H1 (cell line): ENCODE results near the gene RGL3.

Source experiments
- CTCF ChIP-seq, 3 experiments: IDR thresholded peaks; 1 replicate in 2 of 3; 2 replicates in 1 of 3; pipeline versions ENCODE4 v1.5.1 to v1.6.1; 2011; ENCODE audit warnings: low read length in 3 of 3, mild to moderate bottlenecking in 3 of 3, inconsistent platforms in 2 of 3, low read depth in 1 of 3, moderate library complexity in 1 of 3; ENCODE audit not compliant: insufficient read depth in 1 of 3; ENCODE audit errors: control extremely low read depth in 1 of 3
- GABPA ChIP-seq: IDR thresholded peaks from 2 replicates; pipeline ENCODE4 v1.6.1; 2011; ENCODE audit warnings: mild to moderate bottlenecking, low read length, moderate library complexity, borderline replicate concordance; ENCODE audit not compliant: insufficient read depth
- JUND ChIP-seq: IDR thresholded peaks from 2 replicates; pipeline ENCODE4 v1.6.1; 2011; ENCODE audit warnings: mild to moderate bottlenecking, improper control_type of control experiment, low read length
- NRF1 ChIP-seq: IDR thresholded peaks from 2 replicates; pipeline ENCODE4 v1.6.1; 2011; ENCODE audit warnings: mild to moderate bottlenecking, low read depth, low read length, improper control_type of control experiment
- POLR2A ChIP-seq, 2 experiments: IDR thresholded peaks; 1 replicate in 1 of 2; 2 replicates in 1 of 2; pipeline ENCODE4 v1.6.1; 2011; ENCODE audit warnings: low read depth in 2 of 2, low read length in 2 of 2, mild to moderate bottlenecking in 2 of 2; ENCODE audit errors: control extremely low read depth in 1 of 2
- RNF2 ChIP-seq: fragments of 200-900, 300-1000 bp; sonication (generic); IDR thresholded peaks from 2 replicates; pipeline ENCODE4 v1.7.1; 2016; ENCODE audit warnings: borderline replicate concordance, low read depth, mild to moderate bottlenecking, antibody characterized with exemption, low read length; ENCODE audit not compliant: poor library complexity, severe bottlenecking; ENCODE audit errors: missing control alignments
- SRF ChIP-seq: IDR thresholded peaks from 2 replicates; pipeline ENCODE4 v1.6.1; 2011; ENCODE audit warnings: mild to moderate bottlenecking, low read depth, low read length, moderate library complexity
- TAF7 ChIP-seq: optimal IDR thresholded peaks from 2 replicates; pipeline ENCODE3; 2011; ENCODE audit warnings: low read depth, mild to moderate bottlenecking, inconsistent platforms, low read length, moderate library complexity, borderline replicate concordance
- YY1 ChIP-seq: IDR thresholded peaks from 2 replicates; pipeline ENCODE4 v1.6.1; 2011; ENCODE audit warnings: low read depth, mild to moderate bottlenecking, low read length

- TF ChIP-seq CTCF (IDR thresholded peaks at IDR 0.05; ENCODE audit: control extremely low read depth in 1 of 3, insufficient read depth in 1 of 3, low read depth in 1 of 3, low read length in 3 of 3) (peak; percentile 66 to 81 (median 69)), YY1 (no peak), SRF (no peak), JUND (no peak), GABPA (no peak), TAF7 (no peak), RNF2 (no peak), POLR2A (IDR thresholded peaks at IDR 0.05; ENCODE audit: control extremely low read depth in 1 of 2, low read depth in 2 of 2, low read length in 2 of 2) (no peak), NRF1 (no peak)
Observed at GRCh38 chr19:11453468-11454341, 34.6 kb upstream of the RGL3 start.
